ENCODE results near the gene PRIMA1.

PRIMA1 gene

GRCh38 chr14:93727917-93728650 lies 60.2 kb downstream of the PRIMA1 start:
- DNase-seq, result no peak

- DNase-seq, result no peak
Measured at GRCh38 chr14:93727039-93727740, 61.1 kb downstream of the PRIMA1 start.

DNA sequence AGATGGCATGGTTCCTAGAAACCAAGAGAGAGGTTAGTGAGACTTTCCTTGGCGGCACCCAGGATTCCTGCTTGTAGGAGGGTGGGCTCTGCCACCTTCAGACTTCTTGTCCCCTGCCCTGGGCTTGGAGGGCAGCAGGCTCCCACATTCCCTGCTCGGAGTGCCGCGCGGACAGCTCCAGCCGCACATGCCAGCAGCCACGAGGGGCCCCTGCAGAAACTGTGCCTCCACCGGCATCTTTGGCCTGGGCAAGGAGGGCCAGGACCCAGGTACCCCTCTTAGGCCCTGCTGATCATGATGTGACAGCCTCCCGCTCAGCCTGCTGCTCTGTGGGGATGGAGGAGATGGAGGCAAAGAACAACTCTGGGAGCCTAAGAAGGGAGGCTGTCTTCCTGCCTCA lies 62.3 kb downstream of the PRIMA1 start:
- DNase-seq, result no peak

- DNase-seq, result no peak
Measured at GRCh38 chr14:93725002-93725582, 63.2 kb downstream of the PRIMA1 start.

DNA sequence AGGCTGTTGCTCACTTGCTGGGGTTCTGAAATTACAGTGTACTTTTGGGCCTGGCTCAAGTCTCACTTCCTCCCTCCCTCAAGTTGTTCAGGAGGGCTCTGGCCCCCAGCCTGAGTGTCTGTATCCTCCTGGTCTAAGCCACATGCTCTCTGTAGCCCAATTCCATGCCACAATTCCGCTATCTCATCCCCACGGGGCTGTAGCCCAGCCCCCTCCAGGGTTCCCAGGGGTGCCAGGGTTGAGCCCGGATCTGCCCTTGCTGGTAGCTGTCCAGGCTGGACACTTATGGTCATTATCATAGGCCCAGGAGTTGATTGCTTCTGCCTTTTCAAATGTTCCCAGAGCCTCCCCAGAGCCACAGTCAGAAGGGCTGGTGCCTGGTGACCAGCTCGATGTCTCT lies 65.3 kb downstream of the PRIMA1 start:
- DNase-seq, result no peak

GRCh38 chr14:93720981-93721483 lies 67.3 kb downstream of the PRIMA1 start:
- no peak for DNase-seq

DNA sequence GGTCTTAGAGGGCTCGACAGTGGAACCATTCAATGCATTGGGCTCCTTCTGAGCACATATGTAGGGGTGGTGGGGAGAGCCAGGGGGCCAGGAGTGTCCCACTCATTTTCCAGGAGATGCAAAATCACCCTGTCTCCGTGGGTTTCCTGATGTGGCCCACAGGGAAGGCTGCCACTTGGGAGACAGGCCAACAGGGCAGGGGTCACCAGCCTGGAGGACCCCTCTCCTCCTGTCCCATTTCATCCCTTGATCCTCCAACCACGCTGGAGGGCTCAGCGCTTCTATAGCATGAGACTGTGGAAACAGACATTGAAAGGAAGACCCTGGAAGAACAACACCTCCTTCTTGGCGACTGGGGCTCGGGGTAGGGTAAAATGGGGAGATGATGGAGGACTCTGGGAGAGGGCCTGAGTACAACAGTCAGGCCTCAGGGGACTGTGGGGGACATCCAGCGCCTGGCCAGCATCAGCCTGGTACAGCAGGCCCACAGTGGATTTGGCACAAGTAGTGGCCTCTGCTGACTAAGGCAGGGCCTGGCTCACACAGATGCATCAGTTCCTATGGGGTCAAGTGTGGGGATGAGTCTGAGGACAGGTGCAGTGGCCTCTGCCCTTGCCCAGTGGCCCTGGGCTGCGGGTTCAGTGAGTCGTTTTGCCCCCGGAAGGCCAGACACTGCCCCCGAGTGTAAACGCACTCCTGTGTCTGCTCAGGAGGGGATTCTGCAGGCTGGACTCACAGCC lies 68.0 kb downstream of the PRIMA1 start:
- no peak for DNase-seq

GRCh38 chr14:93719256-93719655 lies 69.0 kb downstream of the PRIMA1 start:
- DNase-seq, result no peak

DNA sequence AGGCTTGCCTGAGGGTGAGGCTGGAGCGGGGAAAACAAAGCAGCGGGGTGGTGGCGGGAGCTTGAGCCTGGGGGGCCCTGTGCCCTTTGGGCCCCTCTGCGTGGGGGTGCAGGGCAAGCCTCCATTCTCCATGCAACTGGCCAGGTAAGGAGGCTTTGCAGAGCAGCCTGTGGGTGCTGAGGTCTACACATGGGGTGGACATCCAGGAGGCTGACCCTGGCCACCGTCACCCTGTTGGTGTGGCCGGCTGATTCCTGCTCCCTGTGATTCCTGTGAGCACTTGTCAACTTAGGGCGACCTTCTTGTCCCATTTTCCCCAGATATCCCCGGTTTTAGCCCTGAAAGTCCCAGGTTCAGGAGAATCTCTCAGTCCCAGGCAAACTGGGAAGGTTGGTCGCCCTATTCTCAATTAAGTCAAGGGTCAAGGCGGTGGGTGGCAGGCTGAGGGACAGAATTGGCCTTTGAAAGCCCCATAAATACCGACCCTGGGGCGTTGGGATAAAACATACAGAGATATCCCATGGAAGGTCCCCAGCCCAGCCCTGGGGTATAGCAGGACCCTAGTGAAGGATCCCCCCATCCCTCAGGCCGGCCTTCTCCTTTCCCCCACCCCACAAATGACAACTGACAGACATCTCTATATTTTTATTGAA lies 70.5 kb downstream of the PRIMA1 start:
- DNase-seq, result no peak

DNA sequence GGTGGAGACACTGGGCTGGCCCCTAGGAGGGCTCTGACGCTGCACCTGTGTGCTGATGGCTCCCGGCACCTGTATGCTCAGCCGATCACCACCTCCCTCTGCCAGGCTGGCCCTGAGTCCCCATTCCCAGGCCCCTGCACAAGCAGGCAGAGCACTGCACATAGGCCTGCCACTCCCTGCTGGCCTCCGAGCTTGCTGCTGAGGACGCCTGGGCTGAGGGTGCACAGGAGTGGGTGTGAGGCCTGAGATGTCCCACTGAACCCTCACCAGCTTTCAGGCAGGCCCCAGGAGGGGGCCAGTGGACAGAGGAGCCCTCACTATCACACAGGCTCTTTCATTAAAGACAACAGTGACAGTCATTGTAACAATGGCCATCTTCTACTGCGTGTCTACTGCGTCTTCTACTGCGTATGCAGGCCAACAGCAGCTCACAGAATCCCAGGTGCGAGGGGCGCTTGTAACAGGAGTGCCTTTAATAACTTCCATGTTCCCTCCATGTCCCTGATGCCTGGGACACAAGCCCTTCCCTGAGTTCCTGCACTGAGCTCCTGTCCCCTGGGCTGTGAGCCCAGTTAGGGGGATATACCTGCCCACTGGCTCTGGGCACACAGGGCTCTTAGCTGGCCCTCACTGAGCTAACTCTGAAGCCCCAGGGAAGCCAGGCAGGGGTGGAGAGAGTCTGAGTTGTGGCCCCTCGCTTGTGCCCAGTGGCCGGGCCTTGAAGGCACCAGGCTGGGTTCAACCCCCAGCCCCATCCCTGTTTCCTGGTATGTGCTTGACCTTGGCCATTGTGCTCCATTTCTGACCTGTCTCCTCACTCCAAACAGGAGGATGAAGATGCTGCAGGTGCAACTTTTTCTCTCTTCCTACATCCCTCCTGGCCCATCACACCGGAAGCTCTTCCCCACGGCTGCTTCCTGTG lies 71.3 kb downstream of the PRIMA1 start:
- no peak for DNase-seq

DNA sequence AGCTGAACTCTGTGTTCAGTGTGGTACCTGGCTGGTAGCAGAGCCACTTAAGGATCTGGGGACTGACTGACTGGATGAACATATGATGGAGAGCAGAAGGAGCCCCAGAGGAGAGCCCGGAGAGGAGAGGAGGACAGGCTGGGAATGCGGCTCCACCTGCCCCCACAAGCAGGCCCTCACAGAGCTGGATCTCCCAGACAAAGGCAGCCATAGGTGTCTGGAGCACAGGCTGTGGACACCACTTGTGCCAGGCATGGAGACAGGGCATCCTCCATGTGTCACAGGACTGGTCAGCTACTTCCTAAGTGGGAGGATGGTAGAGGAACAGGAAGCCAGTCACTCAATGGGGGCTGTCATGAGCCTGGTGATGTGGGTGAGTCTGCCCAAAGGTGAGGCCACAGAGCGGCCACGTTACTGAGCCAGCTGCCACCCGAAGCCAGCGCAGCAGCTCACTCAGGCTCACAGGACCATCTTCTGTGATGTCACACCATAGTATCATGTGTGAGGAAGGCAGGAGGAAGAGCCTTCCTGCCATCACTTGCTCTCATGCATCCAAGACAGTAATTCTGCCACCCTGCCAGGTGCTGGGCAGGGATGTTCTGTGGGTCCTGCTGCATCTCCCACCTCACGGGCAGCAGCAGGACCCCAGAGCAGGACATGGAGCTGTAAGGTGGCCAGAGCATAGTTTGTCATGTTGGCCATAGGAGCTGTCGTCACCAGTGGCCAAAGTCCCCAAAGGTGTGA lies 72.1 kb downstream of the PRIMA1 start:
- DNase-seq, result no peak

DNA sequence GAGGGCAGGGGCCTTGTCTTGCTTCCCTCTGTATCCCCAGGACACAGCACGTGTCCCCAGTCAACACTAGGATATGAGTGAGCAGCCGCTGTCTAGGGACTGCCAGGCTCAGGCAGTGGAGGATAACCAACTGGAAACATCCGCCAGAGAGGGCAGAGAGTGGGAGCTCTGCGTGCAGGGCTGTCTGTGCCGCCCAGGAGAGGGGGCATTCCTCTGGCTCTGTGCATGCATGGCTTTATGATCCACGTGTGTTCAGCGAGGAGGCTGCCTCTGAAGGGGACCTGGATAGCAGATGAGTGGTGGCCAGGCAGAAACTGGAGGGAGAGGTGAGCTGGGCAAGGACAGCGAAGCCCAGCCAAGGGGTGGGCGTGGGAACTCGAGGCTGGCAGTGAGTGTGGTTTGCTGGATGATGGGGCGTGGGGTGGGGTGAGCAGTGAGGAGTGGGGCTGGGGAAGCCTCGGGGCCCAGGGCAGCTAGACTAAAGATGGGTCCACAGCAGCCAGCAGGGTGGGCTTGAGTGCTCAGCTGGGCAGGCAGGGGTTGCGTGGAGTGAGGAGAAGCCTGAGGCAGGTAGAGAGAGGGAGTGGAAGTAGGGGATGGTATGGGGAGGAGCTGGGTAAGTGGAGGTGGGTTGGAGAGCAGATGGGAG lies 72.9 kb downstream of the PRIMA1 start:
- DNase-seq, result no peak

DNA sequence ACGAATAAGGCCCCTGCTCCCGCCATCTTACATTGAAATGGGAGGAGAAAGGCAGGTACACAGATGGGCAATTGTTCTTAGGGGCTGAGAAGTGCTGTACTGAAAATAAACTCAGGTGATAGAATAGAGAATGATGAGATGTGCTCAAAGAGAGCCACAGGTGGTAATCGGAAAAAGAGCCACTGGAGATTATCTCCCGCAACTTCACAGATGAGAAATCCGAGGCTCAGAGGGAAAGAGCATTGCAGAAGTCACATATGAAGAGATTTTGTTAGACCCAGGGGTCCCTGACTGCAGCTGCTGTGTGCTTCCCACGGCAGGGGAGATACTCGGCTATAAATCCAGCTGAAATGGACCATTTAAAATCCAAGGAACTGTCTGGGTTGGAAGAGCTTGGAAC lies 73.7 kb downstream of the PRIMA1 start:
- DNase-seq, result no peak

GRCh38 chr14:93713726-93714405 lies 74.4 kb downstream of the PRIMA1 start:
- DNase-seq, result no peak

DNA sequence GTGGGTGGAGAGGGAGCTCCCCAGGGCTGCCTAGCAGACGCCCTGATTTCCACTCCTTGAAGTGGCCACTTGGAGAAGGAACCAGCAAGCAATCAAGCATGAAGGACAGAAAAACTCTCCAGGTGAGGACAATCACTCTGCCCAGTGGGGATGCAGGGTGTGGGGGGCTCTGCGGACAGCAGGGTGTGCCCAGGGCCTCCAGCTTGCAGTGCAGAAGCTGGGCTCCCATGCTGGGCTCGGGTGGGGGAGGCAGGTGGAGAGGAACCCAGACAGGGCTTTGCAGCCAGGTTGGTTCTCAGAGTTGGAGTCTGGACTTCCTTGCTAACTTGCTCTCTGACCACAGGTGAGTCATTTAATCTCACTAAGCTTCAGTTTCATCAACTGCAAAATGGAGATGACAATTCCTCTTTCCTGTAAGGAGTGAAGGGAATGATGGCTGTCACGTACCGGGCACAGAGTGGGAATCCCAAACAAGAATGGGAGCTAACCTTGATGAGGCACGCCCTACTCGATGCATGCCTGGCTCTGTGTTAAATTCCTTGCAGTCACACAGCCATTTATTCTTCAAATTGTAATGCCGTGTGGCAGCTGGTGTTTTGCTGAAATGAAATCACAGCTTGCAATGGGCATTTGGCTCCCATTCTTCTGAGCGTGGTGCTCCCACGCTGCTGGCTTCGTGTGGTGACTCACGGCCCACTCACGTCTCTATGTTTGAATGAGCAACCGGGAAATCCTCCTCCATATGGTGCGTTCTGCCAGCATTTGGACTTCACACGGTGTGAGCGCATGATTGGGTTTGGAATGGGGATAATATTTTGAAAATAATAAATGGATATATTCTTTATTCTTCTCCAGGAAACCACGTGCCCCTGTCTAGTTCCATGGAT lies 75.2 kb downstream of the PRIMA1 start:
- DNase-seq, result peak; percentile 11

- DNase-seq, result no peak
Measured at GRCh38 chr14:93712079-93712837, 76.0 kb downstream of the PRIMA1 start.

GRCh38 chr14:93709249-93709648 lies 79.0 kb downstream of the PRIMA1 start:
- DNase-seq, result no peak

GRCh38 chr14:93708800-93709199 lies 79.5 kb downstream of the PRIMA1 start:
- no peak for DNase-seq
